NCI-H2227 treated with DMSO at 0.1 percent for 48 hours (cell line): Measurements from ENCODE around the gene DNAJB9.
"Not testable (repeated sequence)": the region's sequence is repeated elsewhere in the genome, so short reads cannot be mapped to it uniquely, and the experiment has no call there.

ENCODE experiments used
- DNase-seq: peaks from one replicate; lab custom pipeline; 2025; lab: John Stamatoyannopoulos, UW

Gene DNAJB9

DNA sequence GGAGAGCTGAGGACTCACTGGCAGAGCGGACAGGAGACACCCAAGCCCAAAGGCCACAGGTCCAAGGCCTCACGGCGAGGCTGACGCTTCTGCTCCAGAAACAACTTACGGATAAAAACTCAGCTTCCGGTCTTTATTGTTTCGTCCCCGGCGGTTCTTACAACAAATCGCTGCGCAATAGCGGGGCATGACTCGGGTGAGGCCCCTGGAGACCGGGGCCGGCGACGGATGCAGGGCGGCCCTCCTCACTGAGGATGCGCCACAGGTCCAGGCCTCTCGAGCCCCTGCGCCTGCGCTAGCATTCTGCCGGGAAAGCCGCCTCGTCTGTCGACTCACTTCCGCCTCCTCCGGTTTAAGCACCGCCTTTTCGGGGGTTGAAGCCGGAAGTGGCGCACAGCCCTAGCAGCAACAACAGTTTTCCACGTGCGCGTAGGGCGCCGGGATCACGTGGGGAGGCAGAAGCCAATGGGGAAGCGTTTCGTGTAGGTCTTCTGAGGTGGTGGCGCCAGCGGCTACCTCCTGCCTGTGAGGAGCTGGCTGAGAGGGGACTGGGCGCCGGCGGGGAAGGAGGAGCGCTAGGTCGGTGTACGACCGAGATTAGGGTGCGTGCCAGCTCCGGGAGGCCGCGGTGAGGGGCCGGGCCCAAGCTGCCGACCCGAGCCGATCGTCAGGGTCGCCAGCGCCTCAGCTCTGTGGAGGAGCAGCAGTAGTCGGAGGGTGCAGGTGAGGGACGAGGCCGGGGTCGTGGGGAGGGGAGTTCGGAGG lies at the start of gene DNAJB9, which contains the start of gene THAP5:
Gene DNAJB9, plus strand, starts transcription at position 494 of the 765 bp plus-strand sequence. CDS start 1,853 bp downstream, outside the sequence.
Gene THAP5, minus strand, starts transcription at position 326 of the 765 bp plus-strand sequence. Its CDS starts 137 bp downstream, at position 189.
- DNase-seq = peak; percentile 98

DNA sequence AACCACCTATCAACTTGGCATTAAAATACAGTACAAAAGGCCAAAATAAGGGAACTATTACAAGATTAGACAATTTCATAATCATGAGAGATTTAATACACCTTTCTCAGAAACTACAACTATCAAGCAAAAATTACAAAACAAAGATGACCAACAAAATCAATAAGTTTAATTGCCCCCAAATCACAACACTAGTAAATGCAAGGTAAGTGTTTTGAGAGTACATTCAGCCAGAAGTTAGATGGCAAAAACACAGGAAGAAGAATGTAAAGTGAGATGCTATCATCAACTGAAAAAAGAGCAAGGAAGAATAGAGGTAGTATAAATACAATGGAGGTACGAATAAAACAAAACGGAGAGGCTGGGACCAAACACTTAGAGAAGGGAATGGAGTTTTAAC lies 46.9 kb upstream of the DNAJB9 start:
- DNase-seq = no peak

DNA sequence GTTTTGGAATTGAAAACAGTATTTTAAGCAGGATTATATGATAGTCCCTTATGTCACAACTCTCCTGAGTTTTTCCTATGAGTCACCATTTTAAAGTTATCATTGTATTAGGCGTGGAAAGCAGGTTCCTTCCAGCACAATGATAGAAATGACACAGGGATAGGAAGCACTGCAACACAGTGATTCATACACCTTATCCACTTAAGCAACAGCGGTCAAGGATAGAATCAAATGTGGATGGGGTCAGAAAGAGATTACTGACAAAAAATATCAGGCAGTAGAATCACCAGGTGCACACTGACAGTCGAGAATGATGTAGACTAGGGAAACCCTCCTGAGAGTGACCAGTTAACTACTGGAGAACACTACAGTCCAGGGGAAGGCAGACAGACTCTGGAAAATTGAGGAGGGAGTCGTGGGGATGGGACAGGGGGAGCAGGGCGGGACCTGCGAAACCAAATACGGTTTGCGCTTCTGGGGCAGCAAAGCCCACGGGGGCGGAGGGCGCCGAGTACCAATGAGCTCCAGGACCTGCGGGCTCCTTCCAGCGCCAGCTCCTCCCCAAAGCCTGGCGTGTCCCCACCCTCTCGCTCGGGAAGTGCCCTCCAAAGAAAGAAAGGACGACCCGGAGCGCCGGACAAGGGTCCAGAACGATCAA lies 44.2 kb upstream of the DNAJB9 start:
- DNase-seq = no peak

DNA sequence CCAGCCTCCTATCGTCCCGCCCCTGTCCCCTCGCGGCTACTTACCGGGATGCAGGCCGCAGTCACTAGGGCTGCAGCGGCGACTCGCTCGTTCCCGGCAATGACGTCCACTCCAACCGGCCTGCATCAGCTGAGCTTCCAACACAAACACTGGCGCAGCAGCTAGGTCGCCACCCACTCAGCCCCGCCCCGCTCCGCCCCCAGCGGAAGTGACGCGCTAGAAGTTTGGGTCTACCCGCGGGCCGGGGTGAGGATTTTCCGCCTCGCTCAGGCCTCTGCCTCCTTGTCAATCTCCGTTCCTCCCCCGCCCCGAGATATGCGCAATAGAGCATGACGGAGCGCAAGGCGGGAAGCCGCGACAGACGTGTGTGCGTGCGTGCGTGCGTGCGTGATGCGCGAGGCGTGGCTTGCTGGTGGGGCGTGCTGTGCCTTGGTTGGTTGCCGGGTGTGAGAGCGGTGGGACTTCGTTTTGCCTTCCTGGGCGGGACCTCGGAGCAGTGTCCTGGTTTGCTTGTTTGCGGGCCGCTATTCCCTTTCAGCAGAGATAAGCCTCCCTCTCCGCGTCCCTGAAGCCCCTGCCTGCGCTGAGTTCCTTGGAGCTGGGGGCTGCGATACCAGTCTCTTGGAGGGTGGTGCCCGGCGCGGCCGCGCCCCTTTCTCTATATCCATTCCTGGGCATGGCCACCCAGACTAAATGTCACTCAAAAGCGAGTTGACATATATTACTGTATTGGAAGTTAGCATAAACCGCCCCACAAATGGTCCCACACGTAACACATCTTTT lies 43.5 kb upstream of the DNAJB9 start, which contains the start of gene PNPLA8:
Gene PNPLA8, minus strand, starts transcription at position 151 of the 783 bp plus-strand sequence. CDS start 10,644 bp downstream, outside the sequence.
- DNase-seq = peak; percentile 99

DNA sequence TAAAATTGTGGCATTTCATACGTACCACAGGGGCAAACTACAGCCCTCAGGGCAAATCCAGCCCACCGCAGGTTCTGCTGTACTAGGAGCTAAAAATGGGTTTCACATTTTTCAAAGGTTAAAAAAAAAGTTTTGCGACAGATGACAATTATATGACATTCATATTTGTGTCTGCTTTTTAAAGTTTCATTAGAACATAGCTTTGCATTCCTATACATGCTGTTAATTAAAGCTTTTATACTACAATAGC lies 43.0 kb upstream of the DNAJB9 start:
- DNase-seq = no peak

DNA sequence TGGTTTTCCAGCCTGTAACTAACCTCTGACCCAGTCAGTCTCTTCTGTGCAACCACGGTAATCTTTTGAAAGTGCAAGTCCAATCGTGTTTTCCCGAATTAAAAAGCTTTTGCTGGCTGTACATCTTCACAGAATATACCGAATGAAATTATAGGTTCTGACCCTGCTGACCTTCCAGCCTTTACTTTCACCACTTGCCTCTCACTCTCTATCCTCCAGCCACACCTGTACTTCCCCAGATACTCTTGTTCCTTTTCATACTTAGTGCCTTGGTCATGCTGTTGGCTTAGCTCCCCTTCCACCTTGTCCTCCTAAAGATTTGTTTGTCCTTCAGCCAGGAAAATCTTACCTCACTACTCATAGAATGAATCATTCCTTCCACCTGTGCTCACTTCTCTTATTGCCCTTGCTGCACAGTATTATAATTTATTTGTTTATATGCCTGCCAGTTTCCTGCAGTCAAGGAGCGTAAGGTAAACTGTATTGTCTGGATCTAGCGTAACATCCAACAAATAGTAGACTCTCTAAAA lies 41.4 kb upstream of the DNAJB9 start:
- no peak for DNase-seq

DNA sequence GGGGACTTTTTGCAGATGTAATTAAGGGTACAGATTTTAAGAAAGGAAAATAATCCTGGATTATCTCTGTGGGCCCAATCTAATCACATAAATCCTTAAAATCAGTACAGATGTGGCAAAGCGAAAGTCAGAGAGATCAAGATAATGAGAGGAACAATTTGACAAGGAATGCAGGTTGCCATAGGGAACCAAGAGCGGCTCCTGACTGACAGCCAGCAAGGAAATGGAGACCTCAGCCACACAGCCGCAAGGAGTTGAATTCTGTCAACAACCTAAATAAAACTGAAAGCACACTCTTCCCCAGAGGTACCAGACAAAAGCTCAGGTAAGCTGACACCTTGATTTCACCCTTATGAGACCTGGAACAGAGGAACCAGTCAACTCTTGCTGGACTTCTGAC lies 40.3 kb upstream of the DNAJB9 start:
- peak; percentile 31 for DNase-seq

DNA sequence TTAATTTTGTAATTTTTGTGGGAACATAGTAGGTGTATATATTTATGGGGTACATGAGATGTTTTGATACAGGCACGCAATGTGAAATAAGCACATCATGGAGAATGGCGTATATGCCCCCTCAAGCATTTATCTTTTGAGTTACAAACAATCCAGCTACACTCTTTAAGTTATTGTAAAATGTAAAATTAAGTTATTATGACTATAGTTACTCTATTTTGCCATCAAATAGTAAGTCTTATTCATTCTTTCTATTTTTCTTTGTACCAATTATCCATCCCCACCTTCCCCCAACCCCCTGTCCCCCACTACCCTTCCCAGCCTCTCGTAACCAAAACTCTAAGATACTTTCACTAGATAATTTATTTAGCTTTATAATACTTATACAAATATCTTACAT lies 36.0 kb upstream of the DNAJB9 start:
- DNase-seq = no peak

DNA sequence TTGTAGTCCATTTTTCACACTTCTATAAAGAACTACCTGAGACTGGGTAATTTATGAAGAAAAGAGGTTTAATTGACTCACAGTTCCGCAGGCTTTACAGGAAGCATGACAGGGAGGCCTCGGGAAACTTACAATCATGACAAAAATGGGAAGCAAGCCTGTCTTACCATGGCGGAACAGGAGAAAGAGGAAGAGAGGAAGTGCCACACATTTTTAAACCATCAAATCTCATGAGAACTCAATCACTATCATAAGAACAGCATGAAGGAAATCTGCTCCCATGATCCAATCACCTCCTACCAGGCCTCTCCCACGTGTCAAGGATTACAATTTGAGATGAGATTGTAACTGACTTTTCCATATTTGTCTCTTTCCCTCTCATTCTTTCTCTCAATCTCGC lies 34.4 kb upstream of the DNAJB9 start:
- no peak for DNase-seq

DNA sequence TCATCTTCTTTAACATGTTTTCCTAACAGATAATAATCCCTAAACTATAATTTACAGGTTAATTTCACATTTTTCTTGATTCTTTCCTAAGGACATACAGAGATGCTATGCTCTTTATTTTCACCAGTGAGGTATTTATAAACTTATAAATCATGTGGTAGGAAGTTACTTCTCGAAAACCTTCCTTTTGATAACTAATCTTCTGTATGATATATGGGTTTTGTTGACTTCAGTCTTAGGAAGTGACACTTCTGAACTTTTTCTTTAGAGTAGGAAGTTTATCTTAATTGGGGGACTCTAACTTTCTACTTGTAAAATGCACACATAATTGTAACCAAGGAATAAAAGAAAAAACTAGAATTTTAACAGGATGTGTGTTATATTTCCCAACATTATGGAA lies 33.9 kb upstream of the DNAJB9 start:
- no peak for DNase-seq

DNA sequence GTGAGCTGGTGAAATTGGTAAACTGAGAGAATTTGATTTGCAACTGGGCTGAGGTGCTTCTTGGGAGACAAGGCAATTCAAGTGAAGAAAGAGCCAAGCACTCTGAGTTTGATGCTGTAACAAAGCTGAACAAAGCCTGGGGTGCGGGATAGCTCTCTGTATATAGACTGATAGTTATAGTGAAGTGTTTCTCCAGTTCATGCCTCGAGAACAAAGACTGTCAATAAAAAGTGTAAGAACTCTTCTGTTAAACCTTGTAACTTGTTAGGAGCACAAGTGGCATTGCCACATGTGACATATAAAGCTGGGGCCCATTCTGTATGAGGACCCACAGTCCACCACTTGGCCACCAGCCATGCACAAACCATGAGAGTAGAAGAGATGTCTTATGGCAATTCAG lies 32.4 kb upstream of the DNAJB9 start:
- DNase-seq = no peak

DNA sequence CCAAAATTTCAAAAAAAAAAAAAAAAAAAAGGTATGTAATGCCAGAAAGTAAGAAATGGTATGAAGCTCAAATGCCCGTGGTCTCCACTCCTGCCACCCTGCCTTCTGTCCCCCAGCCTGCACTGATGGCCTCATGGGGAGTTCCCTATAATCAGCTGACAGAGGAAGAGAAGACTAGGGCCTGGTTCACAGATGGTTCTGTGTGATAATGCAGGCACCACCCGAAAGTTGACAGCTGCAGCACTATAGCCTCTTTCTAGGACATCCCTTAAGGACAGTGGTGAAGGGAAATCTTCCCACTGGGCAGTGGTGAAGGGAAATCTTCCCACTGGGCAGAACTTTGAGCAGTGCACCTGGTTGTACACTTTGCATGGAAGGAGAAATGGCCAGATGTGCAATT lies 31.4 kb upstream of the DNAJB9 start:
- not testable (repeated sequence) for DNase-seq

DNA sequence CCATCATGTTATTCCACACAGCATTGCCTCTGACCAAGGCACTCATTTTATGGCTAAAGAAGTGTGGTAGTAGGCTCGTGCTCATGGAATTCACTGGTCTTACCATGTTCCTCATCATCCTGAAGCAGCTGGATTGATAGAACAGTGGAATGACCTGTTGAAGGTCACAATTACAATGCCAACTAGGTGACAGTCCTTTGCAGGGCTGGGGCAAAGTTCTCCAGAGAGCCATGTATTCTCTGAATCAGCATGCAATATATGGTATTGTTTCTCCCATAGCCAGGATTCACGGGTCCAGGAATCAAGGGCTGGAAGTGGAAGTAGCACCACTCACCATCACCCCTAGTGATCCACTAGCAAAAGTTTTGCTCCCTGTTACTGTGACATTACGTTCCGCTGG lies 31.0 kb upstream of the DNAJB9 start:
- DNase-seq = not testable (repeated sequence)

DNA sequence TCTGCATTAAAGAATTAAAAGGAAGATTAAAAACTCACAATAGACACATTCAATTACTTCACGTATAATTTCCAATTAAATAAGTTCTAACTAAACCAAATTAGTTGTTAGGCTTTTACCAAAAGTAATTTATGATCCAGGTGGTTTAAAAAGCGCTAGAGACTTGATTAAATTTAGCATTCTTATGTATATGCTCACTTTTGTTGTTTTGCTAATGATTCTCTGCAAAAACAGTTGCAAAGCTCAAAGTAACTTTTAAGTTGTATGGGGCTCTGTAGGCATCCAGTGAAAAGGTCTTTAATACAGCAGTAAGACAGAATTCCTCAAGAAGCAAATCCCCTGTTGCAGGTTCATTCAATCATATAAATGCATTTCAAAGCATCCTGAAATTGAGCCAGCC lies 28.2 kb upstream of the DNAJB9 start:
- no peak for DNase-seq

DNA sequence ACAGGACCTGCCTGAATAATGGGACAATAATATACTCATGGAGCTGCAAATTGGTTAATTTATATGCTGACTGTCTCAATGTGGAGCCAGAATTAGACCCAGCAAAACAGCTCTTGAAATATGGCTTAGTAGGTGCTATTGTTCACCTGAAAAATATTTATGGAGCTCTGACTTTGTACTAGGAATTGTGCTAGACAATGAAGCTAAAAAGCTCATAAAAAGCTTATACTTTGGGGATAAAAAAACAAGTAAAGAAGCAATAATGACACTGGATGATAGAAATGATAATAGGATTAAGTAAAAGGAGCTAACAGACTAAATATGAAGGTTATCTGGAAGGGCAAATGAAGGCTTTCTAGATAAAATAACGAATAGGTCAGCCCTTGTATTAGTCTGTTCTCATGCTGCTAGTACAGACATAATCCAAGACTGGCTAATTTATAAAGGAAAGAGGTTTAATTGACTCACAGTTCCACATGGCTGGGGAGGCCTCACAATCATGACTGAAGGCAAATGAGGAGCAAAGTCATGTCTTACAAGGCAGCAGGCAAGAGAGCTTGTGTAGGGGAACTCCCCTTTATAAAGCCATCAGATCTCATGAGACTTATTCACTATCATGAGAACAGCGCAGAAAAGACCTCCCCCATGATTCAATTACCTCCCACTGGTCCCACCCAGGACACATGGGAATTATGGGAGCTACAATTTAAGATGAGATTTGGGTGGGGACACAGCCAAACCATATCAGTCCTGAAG lies 21.4 kb upstream of the DNAJB9 start:
- DNase-seq = not testable (repeated sequence)

DNA sequence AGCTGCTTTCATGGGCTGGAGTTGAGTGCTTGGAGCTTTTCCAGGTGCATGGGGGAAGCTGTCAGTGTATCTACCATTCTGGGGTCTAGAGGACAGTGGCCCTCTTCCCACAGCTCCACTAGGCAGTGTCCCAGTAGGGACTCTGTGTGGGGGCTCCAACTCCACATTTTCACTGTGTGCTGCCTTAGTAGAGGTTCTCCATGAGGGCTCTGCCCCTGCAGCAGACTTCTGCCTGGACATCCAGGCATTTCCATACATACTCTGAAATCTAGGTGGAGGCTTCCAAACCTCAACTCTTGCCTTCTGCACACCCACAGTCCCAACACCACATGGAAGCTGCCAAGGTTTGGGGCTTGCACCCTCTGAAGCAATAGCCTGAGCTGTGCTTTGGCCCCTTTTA lies 13.0 kb upstream of the DNAJB9 start:
- not testable (repeated sequence) for DNase-seq

DNA sequence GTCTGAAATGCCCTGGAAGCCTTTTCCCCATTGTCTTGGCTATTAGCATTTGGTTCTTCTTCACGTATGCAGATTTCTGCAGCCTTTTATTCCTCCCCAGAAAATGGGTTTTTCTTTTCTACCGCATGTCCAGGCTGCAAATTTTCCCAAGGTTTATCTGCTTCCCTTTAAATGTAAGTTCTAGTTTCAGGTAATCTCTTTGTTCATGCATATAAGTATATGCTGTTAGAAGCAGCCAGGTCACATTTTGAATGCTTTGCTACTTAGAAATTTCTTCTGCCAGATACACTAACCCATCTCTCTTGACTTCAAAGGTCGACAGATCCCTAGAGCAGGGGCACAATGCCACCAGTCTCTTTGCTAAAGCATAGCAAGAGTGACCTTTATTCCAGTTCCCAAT lies 12.5 kb upstream of the DNAJB9 start:
- DNase-seq = no peak

DNA sequence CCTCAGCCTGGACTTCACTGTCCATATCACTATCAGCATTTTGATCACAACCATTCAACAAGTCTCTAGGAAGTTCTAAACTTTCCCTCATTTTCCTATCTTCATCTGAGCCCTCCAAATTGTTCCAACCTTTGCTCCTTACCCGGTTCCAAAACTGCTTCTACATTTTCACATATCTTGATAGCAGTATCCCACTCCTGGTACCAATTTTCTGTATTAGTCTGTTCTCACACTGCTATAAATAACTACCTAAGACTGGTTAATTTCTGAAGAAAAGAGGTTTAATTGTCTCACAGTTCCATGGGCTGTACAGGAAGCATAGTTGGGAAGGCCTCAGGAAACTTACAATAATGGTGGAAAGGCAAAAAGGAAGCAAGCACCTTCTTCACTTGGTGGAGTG lies 12.1 kb upstream of the DNAJB9 start:
- DNase-seq = no peak

DNA sequence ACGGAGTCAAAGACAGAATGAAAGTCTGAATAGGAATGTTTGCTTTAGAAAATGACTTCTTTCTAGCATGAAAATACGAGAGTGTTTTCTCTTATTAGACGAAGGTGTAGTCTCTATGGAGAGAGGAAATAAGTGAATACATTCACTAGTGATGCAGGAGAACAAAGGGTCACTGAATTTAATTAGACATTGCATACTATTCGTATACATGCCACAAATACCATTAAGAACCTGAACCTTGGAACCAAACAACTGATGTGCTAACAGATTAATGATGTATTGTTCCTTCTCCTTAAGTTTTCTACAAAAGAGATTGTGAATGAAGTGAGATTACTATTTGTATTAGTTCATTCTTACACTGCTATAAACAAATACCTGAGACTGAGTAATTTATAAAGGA lies 10.4 kb upstream of the DNAJB9 start:
- DNase-seq = no peak

DNA sequence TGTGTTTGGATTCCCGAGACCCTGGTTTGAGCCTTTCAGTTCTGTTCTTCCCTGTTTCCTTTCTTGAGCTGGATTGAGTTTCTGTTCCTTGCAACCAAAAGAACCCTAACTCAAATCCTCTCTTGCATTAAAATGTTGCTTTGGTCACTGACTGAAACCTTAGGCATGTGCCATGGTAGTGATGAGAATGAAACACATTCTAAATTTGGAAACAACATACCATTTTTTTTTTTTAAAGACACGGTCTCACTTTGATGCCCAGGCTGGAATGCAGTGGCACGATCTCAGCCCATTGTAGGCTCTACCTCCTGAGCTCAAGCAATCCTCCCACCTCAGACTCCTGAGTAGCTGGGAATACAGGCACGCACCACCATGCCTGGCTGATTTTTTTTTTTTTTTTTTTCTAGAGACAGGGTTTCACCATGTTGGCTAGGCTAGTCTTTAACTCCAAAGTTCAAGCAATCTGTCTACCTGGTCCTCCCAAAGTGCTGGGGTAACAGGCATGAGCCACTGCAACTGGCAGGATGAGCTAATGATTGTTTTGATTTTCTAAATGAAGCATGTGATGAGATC lies 8.5 kb upstream of the DNAJB9 start:
- no peak for DNase-seq

DNA sequence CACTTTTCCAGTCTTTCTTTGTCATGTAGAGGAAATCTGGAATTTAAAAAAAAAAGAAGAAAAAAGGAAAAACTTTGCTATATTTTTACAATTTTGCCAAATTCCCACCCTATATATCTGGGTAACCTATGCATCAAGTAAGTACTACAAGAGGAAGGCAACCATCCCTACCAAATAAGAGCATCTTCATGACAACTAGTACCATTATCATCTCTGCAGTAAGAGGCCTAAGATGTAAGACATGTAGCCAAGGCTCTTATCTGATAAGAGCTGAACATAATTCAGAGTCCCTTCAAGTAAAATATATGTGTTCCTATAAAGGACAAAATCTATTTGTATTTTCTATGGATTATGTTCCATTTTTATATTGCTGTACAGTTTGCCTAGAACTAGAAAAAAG lies 3.7 kb upstream of the DNAJB9 start:
- no peak for DNase-seq
